Neural progenitor cell (in vitro differentiated cells): ENCODE measurements around the gene RABEP2. TPM values are rescaled to one million over a fixed set of nuclear protein-coding genes. Genes with fewer than 3 reads are reported as not detected.

ENCODE experiments used
- DNase-seq: peaks from one replicate; pipeline ENCODE4 v3.0.0-alpha.2; 2016; ENCODE audit warnings: low spot score
- H2AFZ ChIP-seq: fragments of 200-600 bp; sonication (generic); replicated peaks from 2 replicates; pipeline ENCODE4 v1.6.1; 2016; ENCODE audit warnings: antibody characterized with exemption
- H3F3A ChIP-seq: fragments of 200-600 bp; sonication (generic); 2 replicates; pipeline ENCODE4 v1.6.1; 2016; ENCODE audit warnings: antibody characterized with exemption, low read depth
- H3K27ac ChIP-seq: fragments of 200-600 bp; sonication (generic); 2 replicates; pipeline ENCODE4 v1.5.1; 2016; ENCODE audit warnings: mild to moderate bottlenecking
- H3K27me3 ChIP-seq: fragments of 200-600 bp; sonication (generic); 2 replicates; pipeline ENCODE4 v1.6.1; 2016; ENCODE audit warnings: mild to moderate bottlenecking, moderate library complexity
- H3K36me3 ChIP-seq: fragments of 200-600 bp; sonication (generic); 2 replicates; pipeline ENCODE4 v1.5.1; 2016
- H3K4me1 ChIP-seq: fragments of 200-600 bp; sonication (generic); 2 replicates; pipeline ENCODE4 v1.6.1; 2016; ENCODE audit warnings: mixed run types
- H3K4me2 ChIP-seq: fragments of 200-600 bp; sonication (generic); 2 replicates; pipeline ENCODE4 v1.6.1; 2016
- H3K4me3 ChIP-seq: fragments of 200-600 bp; sonication (generic); 2 replicates; pipeline ENCODE4 v1.5.1; 2016
- H3K79me2 ChIP-seq: fragments of 200-600 bp; sonication (generic); 2 replicates; pipeline ENCODE4 v1.6.1; 2016; ENCODE audit warnings: low read depth
- H3K9ac ChIP-seq: fragments of 200-600 bp; sonication (generic); 2 replicates; pipeline ENCODE4 v1.6.1; 2016
- H3K9me3 ChIP-seq: fragments of 200-600 bp; sonication (generic); 2 replicates; pipeline ENCODE4 v1.5.1; 2016; ENCODE audit warnings: low read depth
- H4K20me1 ChIP-seq: fragments of 200-600 bp; sonication (generic); 2 replicates; pipeline ENCODE4 v1.6.1; 2016; ENCODE audit warnings: low read depth
- H3K27ac Mint-ChIP-seq: 3 replicates; pipeline ENCODE4 v1.8.0; 2021; ENCODE audit warnings: mixed read lengths
- H3K27me3 Mint-ChIP-seq: 2 replicates; pipeline ENCODE4 v1.8.0; 2022; ENCODE audit warnings: low read depth, mild to moderate bottlenecking, inconsistent platforms, moderate library complexity, mixed read lengths; ENCODE audit not compliant: insufficient read depth
- H3K36me3 Mint-ChIP-seq: 3 replicates; pipeline ENCODE4 v1.8.0; 2021; ENCODE audit warnings: mixed read lengths
- H3K4me1 Mint-ChIP-seq: 3 replicates; pipeline ENCODE4 v1.8.0; 2021; ENCODE audit warnings: mixed read lengths
- H3K4me3 Mint-ChIP-seq: 3 replicates; pipeline ENCODE4 v1.8.0; 2021; ENCODE audit warnings: mild to moderate bottlenecking, moderate library complexity, mixed read lengths
- H3K9me3 Mint-ChIP-seq: 3 replicates; pipeline ENCODE4 v1.8.0; 2020; ENCODE audit warnings: mixed read lengths
- EZH2 ChIP-seq: fragments of 200-600 bp; sonication (generic); IDR thresholded peaks from 2 replicates; pipeline ENCODE4 v1.6.1; 2017; ENCODE audit warnings: antibody characterized with exemption, mild to moderate bottlenecking, moderate library complexity
- EZH2phosphoT487 ChIP-seq: fragments of 200-600 bp; sonication (generic); IDR thresholded peaks from 2 replicates; pipeline ENCODE4 v1.6.1; 2017; ENCODE audit warnings: antibody characterized with exemption
- total RNA-seq: library from RNA; depleted of rRNA; stranded (reverse); fragments of >200 nt; gene quantifications from 2 replicates; pipeline ENCODE4 v1.2.3, GENCODE V29; 2015; ENCODE audit warnings: low replicate concordance
- TF ChIP-seq, protein P1 (sequence below): fragments of 200-600 bp; sonication (generic); IDR thresholded peaks from 2 replicates; pipeline ENCODE4 v1.5.1; 2017; ENCODE audit warnings: antibody characterized with exemption, mild to moderate bottlenecking

RABEP2 gene
- total RNA-seq, 1 donor from 2014 or later, result 9.1 TPM

- Histone ChIP-seq H3K4me2 (no peak overlapping the region), H3K9ac (no peak overlapping the region), H3K36me3 (no peaks in the 10 kb centered on the region), H3K4me1 (peaks cover 21% of the 10 kb centered on the region), H4K20me1 (peaks cover 8% of the 10 kb centered on the region), H2AFZ (no peak overlapping the region), H3K4me3 (no peak overlapping the region), H3K27ac (no peak overlapping the region), H3K27me3 (peaks cover 2% of the 10 kb centered on the region), H3K79me2 (peaks cover 10% of the 10 kb centered on the region), H3F3A (peaks cover 41% of the 10 kb centered on the region), H3K9me3 (no peaks in the 10 kb centered on the region)
- no peak for DNase-seq
- Mint-ChIP-seq H3K9me3 (no peaks in the 10 kb centered on the region), H3K4me3 (no peak overlapping the region), H3K27me3 (peaks cover 2% of the 10 kb centered on the region), H3K4me1 (peaks cover 30% of the 10 kb centered on the region), H3K36me3 (no peaks in the 10 kb centered on the region), H3K27ac (no peak overlapping the region)
- TF ChIP-seq, protein P1, sequence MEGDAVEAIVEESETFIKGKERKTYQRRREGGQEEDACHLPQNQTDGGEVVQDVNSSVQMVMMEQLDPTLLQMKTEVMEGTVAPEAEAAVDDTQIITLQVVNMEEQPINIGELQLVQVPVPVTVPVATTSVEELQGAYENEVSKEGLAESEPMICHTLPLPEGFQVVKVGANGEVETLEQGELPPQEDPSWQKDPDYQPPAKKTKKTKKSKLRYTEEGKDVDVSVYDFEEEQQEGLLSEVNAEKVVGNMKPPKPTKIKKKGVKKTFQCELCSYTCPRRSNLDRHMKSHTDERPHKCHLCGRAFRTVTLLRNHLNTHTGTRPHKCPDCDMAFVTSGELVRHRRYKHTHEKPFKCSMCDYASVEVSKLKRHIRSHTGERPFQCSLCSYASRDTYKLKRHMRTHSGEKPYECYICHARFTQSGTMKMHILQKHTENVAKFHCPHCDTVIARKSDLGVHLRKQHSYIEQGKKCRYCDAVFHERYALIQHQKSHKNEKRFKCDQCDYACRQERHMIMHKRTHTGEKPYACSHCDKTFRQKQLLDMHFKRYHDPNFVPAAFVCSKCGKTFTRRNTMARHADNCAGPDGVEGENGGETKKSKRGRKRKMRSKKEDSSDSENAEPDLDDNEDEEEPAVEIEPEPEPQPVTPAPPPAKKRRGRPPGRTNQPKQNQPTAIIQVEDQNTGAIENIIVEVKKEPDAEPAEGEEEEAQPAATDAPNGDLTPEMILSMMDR, result no peak
- no peak for TF ChIP-seq EZH2phosphoT487
- no peak for TF ChIP-seq EZH2
These were observed 48.9 kb downstream of the RABEP2 start for GRCh38 chr16:28876019-28876659.

- Histone ChIP-seq H3K27ac (no peak overlapping the region), H3K4me3 (no peak overlapping the region), H3K4me2 (no peak overlapping the region), H2AFZ (no peak overlapping the region), H3K36me3 (no peaks in the 10 kb centered on the region), H3K9me3 (no peaks in the 10 kb centered on the region), H3F3A (peaks cover 33% of the 10 kb centered on the region), H3K9ac (no peak overlapping the region), H3K4me1 (peaks cover 14% of the 10 kb centered on the region), H3K79me2 (peaks cover 10% of the 10 kb centered on the region), H4K20me1 (peaks cover 8% of the 10 kb centered on the region), H3K27me3 (no peaks in the 10 kb centered on the region)
- no peak for DNase-seq
- Mint-ChIP-seq H3K9me3 (no peaks in the 10 kb centered on the region), H3K36me3 (peaks cover 3% of the 10 kb centered on the region), H3K27me3 (peaks cover 2% of the 10 kb centered on the region), H3K27ac (no peak overlapping the region), H3K4me3 (no peak overlapping the region), H3K4me1 (peaks cover 24% of the 10 kb centered on the region)
- no peak for TF ChIP-seq EZH2phosphoT487
- TF ChIP-seq, protein P1, result no peak
- no peak for TF ChIP-seq EZH2
These were observed 49.7 kb downstream of the RABEP2 start for GRCh38 chr16:28875134-28876018.

DNA sequence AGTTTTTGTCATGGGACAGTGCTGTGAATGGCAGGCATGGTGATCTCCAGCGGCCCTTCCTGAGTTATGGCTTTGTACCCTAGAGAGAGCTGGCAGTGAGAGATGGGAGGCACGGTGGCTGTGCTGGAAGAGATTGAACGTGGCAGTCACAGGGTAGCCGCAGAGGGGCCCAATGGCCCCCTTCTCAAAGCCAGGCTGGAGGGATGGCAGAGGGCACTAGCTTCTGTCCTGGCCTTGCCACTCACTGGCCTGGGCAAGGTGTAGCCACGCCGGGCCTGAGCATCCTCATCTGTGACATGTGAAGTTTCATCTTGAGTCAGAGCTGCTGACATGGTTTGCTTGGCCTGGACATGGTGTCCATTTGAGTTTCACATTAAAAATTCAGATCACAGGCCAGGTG is 50.6 kb downstream of the RABEP2 start:
- Mint-ChIP-seq H3K36me3 (peaks cover 10% of the 10 kb centered on the region), H3K27ac (no peak overlapping the region)
- no peaks in the 10 kb centered on the region for H3K36me3 ChIP-seq

More for the DNA sequence above, 50.6 kb downstream of the RABEP2 start:
- Histone ChIP-seq H2AFZ (no peak overlapping the region), H3K4me3 (no peak overlapping the region), H3K27ac (no peak overlapping the region), H3K9me3 (no peaks in the 10 kb centered on the region), H3K79me2 (peaks cover 10% of the 10 kb centered on the region), H3K4me2 (no peak overlapping the region), H4K20me1 (peaks cover 8% of the 10 kb centered on the region), H3K4me1 (peaks cover 10% of the 10 kb centered on the region), H3K9ac (no peak overlapping the region), H3K27me3 (no peaks in the 10 kb centered on the region), H3F3A (peaks cover 26% of the 10 kb centered on the region)
- Mint-ChIP-seq H3K4me3 (no peak overlapping the region), H3K4me1 (peaks cover 23% of the 10 kb centered on the region), H3K9me3 (no peaks in the 10 kb centered on the region), H3K27me3 (peaks cover 2% of the 10 kb centered on the region)
- DNase-seq, result no peak
- no peak for TF ChIP-seq EZH2
- no peak for TF ChIP-seq EZH2phosphoT487
- TF ChIP-seq, protein P1, result no peak
